Measurements from ENCODE around the gene ZNF593. TPM values are rescaled to one million over a fixed set of nuclear protein-coding genes. Genes with fewer than 3 reads are reported as not detected.

The ZNF593 gene
- total and polyA plus RNA-seq, 9 of the 15 experiments (the other 6 are each of a cell fraction or from before 2014, with no cell fraction given) = 9.8 to 334 (median 48.2) TPM

GRCh38 chr1:26127235-26128163 is 42.2 kb upstream of the ZNF593 start (continued):
- TF ChIP-seq PRDM10 (IDR thresholded peaks at IDR 0.05; ENCODE audit: partially characterized antibody) (peak; percentile 5), ZNF175 (CRISPR knock-in tag; IDR thresholded peaks at IDR 0.05; ENCODE audit: low read depth) (peak; percentile 85), ARNT (IDR thresholded peaks at IDR 0.05) (peak in 1 of 2 experiments; percentile 53; a peak in 2 of 4 replicates), ZNF589 (CRISPR knock-in tag; IDR thresholded peaks at IDR 0.05; ENCODE audit: low read depth) (peak; percentile 38; the same call in 1 of the 2 replicates), SREBF2 (CRISPR knock-in tag; IDR thresholded peaks at IDR 0.05) (no peak), FOXK2 (conservative IDR thresholded peaks at IDR 0.05 in 1 of 2, IDR thresholded peaks at IDR 0.05 in 1 of 2; ENCODE audit: low read depth in 2 of 2) (0 out of 4 replicates have a peak, but pooled peaks have one; percentile 30 to 42)
- TF ChIP-seq, protein P1, sequence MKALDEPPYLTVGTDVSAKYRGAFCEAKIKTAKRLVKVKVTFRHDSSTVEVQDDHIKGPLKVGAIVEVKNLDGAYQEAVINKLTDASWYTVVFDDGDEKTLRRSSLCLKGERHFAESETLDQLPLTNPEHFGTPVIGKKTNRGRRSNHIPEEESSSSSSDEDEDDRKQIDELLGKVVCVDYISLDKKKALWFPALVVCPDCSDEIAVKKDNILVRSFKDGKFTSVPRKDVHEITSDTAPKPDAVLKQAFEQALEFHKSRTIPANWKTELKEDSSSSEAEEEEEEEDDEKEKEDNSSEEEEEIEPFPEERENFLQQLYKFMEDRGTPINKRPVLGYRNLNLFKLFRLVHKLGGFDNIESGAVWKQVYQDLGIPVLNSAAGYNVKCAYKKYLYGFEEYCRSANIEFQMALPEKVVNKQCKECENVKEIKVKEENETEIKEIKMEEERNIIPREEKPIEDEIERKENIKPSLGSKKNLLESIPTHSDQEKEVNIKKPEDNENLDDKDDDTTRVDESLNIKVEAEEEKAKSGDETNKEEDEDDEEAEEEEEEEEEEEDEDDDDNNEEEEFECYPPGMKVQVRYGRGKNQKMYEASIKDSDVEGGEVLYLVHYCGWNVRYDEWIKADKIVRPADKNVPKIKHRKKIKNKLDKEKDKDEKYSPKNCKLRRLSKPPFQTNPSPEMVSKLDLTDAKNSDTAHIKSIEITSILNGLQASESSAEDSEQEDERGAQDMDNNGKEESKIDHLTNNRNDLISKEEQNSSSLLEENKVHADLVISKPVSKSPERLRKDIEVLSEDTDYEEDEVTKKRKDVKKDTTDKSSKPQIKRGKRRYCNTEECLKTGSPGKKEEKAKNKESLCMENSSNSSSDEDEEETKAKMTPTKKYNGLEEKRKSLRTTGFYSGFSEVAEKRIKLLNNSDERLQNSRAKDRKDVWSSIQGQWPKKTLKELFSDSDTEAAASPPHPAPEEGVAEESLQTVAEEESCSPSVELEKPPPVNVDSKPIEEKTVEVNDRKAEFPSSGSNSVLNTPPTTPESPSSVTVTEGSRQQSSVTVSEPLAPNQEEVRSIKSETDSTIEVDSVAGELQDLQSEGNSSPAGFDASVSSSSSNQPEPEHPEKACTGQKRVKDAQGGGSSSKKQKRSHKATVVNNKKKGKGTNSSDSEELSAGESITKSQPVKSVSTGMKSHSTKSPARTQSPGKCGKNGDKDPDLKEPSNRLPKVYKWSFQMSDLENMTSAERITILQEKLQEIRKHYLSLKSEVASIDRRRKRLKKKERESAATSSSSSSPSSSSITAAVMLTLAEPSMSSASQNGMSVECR (CRISPR knock-in tag; IDR thresholded peaks at IDR 0.05) = 0 out of 2 replicates have a peak, but pooled peaks have one; percentile 50
- TF ChIP-seq, protein P2, sequence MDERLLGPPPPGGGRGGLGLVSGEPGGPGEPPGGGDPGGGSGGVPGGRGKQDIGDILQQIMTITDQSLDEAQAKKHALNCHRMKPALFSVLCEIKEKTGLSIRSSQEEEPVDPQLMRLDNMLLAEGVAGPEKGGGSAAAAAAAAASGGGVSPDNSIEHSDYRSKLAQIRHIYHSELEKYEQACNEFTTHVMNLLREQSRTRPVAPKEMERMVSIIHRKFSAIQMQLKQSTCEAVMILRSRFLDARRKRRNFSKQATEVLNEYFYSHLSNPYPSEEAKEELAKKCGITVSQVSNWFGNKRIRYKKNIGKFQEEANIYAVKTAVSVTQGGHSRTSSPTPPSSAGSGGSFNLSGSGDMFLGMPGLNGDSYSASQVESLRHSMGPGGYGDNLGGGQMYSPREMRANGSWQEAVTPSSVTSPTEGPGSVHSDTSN (CRISPR knock-in tag; IDR thresholded peaks at IDR 0.05; ENCODE audit: low read depth) = no peak
- TF ChIP-seq, protein P2 (tag; conservative IDR thresholded peaks at IDR 0.05; ENCODE audit: low read depth) = no peak; the same call in 1 of the 2 replicates
- TF ChIP-seq, protein P3, sequence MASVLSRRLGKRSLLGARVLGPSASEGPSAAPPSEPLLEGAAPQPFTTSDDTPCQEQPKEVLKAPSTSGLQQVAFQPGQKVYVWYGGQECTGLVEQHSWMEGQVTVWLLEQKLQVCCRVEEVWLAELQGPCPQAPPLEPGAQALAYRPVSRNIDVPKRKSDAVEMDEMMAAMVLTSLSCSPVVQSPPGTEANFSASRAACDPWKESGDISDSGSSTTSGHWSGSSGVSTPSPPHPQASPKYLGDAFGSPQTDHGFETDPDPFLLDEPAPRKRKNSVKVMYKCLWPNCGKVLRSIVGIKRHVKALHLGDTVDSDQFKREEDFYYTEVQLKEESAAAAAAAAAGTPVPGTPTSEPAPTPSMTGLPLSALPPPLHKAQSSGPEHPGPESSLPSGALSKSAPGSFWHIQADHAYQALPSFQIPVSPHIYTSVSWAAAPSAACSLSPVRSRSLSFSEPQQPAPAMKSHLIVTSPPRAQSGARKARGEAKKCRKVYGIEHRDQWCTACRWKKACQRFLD (CRISPR knock-in tag; IDR thresholded peaks at IDR 0.05) = peak; percentile 10
- TF ChIP-seq, protein P4, sequence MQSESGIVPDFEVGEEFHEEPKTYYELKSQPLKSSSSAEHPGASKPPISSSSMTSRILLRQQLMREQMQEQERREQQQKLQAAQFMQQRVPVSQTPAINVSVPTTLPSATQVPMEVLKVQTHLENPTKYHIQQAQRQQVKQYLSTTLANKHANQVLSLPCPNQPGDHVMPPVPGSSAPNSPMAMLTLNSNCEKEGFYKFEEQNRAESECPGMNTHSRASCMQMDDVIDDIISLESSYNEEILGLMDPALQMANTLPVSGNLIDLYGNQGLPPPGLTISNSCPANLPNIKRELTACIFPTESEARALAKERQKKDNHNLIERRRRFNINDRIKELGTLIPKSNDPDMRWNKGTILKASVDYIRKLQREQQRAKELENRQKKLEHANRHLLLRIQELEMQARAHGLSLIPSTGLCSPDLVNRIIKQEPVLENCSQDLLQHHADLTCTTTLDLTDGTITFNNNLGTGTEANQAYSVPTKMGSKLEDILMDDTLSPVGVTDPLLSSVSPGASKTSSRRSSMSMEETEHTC (IDR thresholded peaks at IDR 0.05) = no peak
